C4-2B (cell line): ENCODE data around the gene NDUFB1.

Experiments used
- H3K27ac ChIP-seq: fragments of 450-650 bp; 2 replicates; pipeline ENCODE4 v1.5.1; 2017
- ZFX ChIP-seq: fragments of 450-650 bp; IDR thresholded peaks from 2 replicates; pipeline ENCODE4 v1.6.1; 2017
- TF ChIP-seq, protein P1 (sequence below): fragments of 450-650 bp; conservative IDR thresholded peaks from 2 replicates; pipeline ENCODE4 v1.5.1; 2017; ENCODE audit warnings: mild to moderate bottlenecking

Gene NDUFB1

DNA sequence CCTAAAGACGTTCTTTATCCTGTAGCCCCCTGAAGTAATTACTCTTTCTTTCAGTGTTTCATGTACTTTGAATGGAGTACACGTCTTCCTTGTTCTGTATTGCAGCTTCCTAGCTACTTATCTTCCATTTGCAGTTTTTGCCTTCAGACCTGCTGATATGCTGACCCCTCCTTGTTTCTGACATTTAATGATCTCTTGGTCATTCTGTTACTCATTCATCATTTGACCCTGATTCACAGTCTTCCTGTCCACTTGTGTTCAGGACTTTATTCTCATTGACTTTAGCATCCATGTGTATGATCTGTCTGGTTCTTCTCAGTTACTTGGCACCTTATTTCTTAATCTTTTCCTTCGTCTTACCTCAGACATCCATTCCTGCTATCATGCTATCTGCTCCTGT lies 22.5 kb upstream of the NDUFB1 start:
- no peak for TF ChIP-seq ZFX
- TF ChIP-seq, protein P1, sequence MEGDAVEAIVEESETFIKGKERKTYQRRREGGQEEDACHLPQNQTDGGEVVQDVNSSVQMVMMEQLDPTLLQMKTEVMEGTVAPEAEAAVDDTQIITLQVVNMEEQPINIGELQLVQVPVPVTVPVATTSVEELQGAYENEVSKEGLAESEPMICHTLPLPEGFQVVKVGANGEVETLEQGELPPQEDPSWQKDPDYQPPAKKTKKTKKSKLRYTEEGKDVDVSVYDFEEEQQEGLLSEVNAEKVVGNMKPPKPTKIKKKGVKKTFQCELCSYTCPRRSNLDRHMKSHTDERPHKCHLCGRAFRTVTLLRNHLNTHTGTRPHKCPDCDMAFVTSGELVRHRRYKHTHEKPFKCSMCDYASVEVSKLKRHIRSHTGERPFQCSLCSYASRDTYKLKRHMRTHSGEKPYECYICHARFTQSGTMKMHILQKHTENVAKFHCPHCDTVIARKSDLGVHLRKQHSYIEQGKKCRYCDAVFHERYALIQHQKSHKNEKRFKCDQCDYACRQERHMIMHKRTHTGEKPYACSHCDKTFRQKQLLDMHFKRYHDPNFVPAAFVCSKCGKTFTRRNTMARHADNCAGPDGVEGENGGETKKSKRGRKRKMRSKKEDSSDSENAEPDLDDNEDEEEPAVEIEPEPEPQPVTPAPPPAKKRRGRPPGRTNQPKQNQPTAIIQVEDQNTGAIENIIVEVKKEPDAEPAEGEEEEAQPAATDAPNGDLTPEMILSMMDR: no peak
- H3K27ac ChIP-seq: no peak overlapping the region

DNA sequence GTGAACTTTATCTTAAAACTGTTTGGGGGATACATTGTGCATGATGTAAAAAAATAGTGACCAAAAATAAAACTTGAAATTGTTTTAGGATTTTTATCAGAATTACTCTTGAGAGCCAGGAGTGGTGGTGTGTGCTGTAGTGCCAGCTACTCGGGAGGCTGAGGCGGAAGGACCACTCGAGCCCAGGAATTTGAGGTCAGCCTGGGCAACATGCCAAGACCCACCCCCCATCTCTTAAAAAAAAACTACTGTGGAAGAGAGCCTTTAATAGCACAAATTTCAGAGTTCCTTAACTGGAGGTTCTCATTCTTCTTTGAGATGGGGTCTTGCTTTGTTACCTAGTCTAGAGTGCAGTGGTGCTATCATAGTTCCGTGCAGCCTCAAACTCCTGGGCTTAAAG lies 21.8 kb upstream of the NDUFB1 start:
- no peak overlapping the region for H3K27ac ChIP-seq
- no peak for TF ChIP-seq ZFX
- TF ChIP-seq, protein P1: no peak

DNA sequence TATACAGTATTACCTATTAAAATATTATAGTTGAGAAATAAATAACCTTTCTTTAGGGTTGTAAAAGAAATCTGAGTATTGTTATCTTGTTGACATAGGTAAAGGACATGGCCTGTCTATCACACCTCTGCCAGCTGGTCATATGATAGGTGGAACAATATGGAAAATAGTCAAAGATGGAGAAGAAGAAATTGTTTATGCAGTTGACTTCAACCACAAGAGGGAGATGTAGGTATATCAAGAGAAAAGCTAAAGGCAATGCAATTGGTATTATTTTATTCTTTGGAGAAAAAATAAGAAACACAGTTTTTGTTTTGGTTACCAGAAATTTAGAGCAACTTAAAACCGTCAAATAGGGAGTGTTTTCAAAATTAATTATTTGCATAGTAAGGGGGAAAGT lies 13.8 kb upstream of the NDUFB1 start:
- no peak overlapping the region for H3K27ac ChIP-seq
- TF ChIP-seq, protein P1: peak; percentile 78
- TF ChIP-seq ZFX: no peak

- no peak overlapping the region for H3K27ac ChIP-seq
- TF ChIP-seq ZFX: no peak
- TF ChIP-seq, protein P1: no peak
These were observed 12.9 kb upstream of the NDUFB1 start for GRCh38 chr14:92134456-92134855.

DNA sequence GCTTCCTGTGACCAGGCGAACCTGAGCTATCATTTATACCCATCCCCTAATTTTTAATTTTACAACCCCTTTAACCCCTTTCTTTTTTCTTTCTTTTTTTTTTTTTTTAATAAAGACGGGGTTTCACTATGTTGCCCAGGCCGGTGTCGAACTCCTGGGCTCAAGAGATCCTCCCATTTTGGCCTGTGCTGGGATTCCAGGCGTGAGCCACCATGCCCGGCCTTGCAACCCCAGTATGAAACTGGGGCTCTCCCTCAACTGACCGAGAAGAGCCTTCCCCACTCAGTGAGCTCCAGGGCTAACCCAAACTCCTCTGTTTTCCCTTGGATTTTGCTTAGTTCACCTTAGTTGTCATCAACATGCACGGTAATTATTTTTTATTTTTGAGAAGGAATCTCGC lies 1.3 kb upstream of the NDUFB1 start:
- H3K27ac ChIP-seq: peak overlapping the region; percentile 99
- no peak for TF ChIP-seq ZFX
- TF ChIP-seq, protein P1: no peak

DNA sequence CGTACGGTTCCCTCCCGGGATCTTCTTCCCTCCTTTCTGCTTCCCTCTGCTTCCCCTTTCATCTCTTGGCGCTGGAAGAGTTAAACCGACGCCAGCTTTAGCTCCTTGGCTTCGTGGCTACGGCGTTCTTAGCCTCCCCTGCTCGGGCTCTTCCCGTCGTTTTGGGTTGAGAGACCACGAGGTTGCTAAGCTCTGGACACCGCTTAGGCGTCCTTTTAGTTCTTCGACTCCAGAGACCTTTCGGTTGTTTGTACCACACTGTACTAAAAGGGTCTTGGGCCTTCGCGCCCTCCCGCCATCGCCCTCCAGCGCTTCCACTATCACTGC lies 808 bp upstream of the NDUFB1 start:
- peak; percentile 5; the same call in 1 of the 2 replicates for TF ChIP-seq ZFX
- TF ChIP-seq, protein P1: no peak
- H3K27ac ChIP-seq: peak overlapping the region; percentile 99

GRCh38 chr14:92121207-92121669 lies 268 bp downstream of the NDUFB1 start:
- H3K27ac ChIP-seq: peak overlapping the region; percentile 99
- TF ChIP-seq, protein P1: no peak
- no peak for TF ChIP-seq ZFX
